RWPE1 (cell line): Measurements from ENCODE around the gene PRCD.
A peak's percentile ranks its signal among the peaks of the same experiment; 100 is the strongest.

Experiments used
- CTCF ChIA-PET: fragments of 350-600 bp; sonication (Branson Sonifier 250); formaldehyde crosslinking; extraction: SDS; loops from one replicate; lab custom pipeline; 2021; lab: Yijun Ruan, JAX
- POLR2A ChIA-PET: fragments of 400-600 bp; formaldehyde crosslinking; extraction: SDS; loops from one replicate; lab custom pipeline; 2020; ENCODE audit warnings: antibody characterized with exemption; ENCODE audit not compliant: low non-redundant PET; lab: Yijun Ruan, JAX
- DNase-seq: peaks from one replicate; pipeline ENCODE4 v3.0.0; 2012; ENCODE audit warnings: low spot score
- H3K27ac ChIP-seq: fragments of 450-650 bp; 2 replicates; pipeline ENCODE4 v1.5.1; 2017
- TF ChIP-seq, protein P1 (sequence below): fragments of 450-650 bp; conservative IDR thresholded peaks from 2 replicates; pipeline ENCODE4 v1.5.1; 2017; ENCODE audit warnings: low read depth, mild to moderate bottlenecking

PRCD gene, protein sequence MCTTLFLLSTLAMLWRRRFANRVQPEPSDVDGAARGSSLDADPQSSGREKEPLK

DNA sequence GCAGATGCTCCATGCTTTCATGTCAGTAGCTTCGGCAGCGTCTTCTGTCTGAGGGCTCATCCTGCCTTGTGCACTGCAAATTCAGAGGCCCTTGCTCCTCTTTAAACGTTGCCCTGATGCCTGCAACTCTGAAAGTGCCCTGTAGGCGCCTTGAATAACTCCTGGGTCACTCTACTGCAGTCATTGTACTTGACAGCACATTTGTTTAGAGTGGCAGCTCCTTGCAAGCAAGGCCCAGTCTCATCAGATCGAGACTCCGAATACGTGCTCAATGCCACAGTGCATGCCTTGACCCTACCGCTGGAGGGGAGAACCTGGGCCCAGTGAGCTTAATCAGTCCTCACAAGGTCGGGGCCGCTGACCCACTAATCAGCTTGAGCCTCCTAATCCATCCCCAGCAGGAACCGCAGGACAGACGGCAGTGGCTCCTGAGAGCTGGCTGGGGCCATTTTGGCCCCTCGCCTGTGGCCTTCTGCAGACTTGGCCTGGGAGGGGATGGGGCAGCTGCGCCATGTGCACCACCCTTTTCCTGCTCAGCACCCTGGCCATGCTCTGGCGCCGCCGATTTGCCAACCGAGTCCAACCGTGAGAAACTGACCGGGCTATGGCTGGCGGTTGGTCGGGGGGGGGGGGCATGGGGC lies at the start of gene PRCD:
Gene PRCD, plus strand, starts transcription at position 414 of the 641 bp plus-strand sequence. Its CDS starts 98 bp downstream, at position 512.
- TF ChIP-seq, protein P1, sequence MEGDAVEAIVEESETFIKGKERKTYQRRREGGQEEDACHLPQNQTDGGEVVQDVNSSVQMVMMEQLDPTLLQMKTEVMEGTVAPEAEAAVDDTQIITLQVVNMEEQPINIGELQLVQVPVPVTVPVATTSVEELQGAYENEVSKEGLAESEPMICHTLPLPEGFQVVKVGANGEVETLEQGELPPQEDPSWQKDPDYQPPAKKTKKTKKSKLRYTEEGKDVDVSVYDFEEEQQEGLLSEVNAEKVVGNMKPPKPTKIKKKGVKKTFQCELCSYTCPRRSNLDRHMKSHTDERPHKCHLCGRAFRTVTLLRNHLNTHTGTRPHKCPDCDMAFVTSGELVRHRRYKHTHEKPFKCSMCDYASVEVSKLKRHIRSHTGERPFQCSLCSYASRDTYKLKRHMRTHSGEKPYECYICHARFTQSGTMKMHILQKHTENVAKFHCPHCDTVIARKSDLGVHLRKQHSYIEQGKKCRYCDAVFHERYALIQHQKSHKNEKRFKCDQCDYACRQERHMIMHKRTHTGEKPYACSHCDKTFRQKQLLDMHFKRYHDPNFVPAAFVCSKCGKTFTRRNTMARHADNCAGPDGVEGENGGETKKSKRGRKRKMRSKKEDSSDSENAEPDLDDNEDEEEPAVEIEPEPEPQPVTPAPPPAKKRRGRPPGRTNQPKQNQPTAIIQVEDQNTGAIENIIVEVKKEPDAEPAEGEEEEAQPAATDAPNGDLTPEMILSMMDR, result no peak
- no peak for DNase-seq
- ChIA-PET POLR2A (interaction anchor here (1.1 kb wide), 1 partner anchor 10 kb away, joined by 3 read pairs; no protein-coding TSS in a partner anchor), CTCF (interaction anchor here (1.0 to 2.6 kb wide), 3 partner anchors 9 to 84 kb away, joined by 3 to 19 read pairs (median 6); no protein-coding TSS in a partner anchor)
- H3K27ac ChIP-seq, result peak within 1 kb of the TSS; percentile 99

DNA sequence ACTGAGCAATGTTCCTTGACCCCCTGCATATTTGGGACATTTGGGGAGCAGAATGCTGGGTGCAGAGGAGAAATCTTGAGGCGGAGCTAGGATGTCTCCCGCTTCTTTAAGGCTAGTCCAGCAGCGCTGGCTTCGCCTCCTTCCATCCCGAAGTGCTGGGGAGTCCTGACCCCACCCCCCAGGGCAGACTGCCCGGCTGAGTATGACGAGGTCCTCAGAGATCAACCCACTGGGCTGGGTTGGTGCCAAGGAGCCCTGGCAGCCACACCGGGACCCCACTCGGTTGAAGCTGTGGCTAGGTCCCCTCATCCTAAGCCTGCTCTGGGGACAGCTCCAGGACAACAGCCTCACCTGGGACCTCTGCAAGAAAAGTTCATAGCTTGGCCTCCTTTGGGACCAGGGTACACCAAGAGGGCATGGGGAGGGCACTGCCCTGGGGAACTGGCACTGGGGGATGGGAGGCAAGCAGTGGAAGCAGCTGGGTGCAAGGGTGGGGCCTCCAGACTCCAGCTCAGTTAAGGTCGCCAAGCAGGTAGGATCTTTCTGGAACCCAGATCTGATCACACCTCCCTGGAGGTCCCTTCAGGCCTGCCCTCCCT lies 49.6 kb upstream of the PRCD start:
- DNase-seq, result no peak
- POLR2A ChIA-PET, result interaction anchor here (1.1 kb wide), 1 partner anchor 9 kb away, joined by 4 read pairs; no protein-coding TSS in a partner anchor
- CTCF ChIA-PET, result interaction anchor here (0.6 to 1.3 kb wide), 3 partner anchors 10 to 90 kb away, joined by 3 to 7 read pairs (median 5); no protein-coding TSS in a partner anchor
- TF ChIP-seq, protein P1, result no peak
- H3K27ac ChIP-seq, result peak overlapping the region; percentile 2; the same call in 1 of the 2 replicates

DNA sequence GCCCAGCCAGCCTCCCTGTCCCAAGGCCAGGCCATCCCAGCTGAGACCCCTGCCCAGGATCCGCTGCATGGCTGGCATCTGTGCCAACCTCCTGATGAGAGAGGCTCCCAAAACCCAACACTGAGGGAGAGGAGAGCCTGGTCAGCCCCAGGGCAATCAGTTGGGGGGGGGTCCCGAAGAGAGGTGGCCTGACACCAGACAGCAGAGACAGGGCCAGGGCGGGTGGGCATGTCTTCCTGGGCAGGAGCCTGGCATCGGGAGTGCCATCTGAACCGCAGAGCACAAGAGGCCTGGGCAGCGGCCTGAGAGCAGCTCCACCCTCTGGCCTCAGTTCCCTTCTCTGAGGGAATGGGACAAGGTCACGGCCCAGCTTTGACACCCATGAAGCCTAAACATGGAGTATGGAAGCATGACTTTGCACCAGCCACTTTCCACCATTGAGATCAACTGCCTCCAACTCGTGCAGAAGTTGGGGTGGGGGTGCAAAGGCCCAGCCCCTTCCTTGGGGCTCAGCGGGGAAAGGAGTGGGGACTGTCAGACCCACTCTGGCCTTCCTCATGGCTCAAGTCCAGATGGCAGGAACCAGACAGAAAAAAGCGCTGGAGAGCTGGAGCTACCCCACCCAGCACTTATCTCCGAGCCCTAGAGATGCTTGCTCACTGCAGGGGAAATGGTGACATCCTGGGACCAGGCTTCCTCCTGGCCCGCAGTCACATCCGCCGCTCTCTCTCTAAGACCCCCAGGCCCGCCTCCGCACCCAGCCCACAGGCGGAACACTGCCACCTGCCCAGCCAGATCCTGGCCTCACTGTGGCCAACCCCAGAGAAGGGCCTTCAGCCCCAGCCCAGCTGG lies 48.3 kb upstream of the PRCD start:
- no peak for DNase-seq
- H3K27ac ChIP-seq, result peak overlapping the region; percentile 89
- TF ChIP-seq, protein P1, result no peak
- CTCF ChIA-PET, result interaction anchor here (0.5 to 2.8 kb wide), 5 partner anchors 13 to 644 kb away, joined by 3 to 11 read pairs (median 4); partner anchors contain the start of gene AANAT
- POLR2A ChIA-PET, result interaction anchor here (1.1 kb wide), 1 partner anchor 8 kb away, joined by 4 read pairs; no protein-coding TSS in a partner anchor

DNA sequence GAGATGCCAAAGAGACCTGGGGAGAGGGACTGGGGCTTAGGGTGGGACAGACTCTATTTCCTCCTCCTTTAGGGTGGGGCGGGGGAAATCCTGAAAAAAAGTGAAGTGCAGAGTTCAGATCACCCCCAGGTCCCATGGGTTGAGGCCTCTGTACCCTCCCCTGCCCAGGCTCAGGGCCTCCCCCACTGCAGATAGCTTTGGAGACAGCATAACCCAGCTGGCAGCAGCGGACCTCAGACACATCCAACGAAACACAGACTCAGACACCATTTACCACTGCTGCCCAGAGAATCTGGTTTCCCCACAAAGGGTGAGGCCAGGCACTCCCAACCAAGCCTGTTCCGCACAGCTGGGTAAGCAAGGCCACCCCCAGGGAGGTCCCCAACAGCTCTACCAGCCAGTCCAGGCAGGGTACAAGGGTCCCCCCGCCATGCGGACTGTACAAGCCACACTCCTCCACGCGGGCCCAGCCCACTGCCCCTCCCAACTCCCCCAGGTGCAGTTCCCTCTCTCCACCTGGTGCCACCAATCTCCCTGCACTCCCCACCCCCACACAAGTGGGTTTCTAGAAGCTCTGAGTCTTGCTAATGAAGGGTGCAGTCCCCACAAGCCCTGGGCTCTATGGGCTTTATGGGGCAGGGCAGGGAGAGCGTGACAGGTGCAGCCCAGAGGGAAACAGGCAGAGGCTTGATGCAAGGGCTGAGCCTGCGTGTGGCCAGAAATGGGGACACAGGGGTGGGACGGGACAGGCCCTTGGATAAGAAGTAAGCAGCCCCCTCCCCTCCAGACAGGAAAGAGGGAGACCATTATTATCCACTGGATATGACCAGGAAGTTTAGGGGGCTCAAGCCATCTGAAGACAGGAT lies 47.5 kb upstream of the PRCD start:
- DNase-seq, result no peak
- H3K27ac ChIP-seq, result peak overlapping the region; percentile 89
- CTCF ChIA-PET, result interaction anchor here (0.5 to 2.8 kb wide), 4 partner anchors 14 to 643 kb away, joined by 3 to 11 read pairs (median 4); partner anchors contain the start of gene AANAT
- POLR2A ChIA-PET, result no interaction called here
- TF ChIP-seq, protein P1, result no peak

DNA sequence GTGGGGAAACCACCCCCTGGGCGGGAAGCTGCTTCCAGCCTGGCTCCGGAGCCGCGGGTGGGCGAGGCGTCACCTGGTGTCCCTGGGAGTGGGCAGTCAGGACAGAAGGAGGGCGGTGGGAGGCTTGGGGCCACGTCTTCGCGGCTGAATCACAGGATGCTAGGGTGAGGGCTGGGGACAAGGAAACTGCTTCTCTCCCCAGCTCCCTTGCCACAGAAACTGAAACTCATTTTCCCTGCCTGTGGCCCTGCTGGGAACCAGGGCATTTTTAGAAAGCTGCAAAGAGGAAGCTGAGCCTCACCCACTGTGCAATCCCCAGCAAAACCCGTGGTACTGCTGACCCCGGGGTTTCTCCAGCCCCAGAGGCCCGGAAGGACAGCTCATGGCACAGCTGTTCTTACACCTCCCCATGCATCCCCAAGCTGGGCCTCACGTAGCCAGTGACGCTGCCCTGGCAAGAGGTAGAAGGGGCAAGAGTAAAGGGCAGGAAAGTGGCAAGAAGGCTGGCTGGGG lies 46.8 kb upstream of the PRCD start:
- ChIA-PET POLR2A (interaction anchor here (0.5 kb wide), 1 partner anchor 360 kb away, joined by 3 read pairs; no protein-coding TSS in a partner anchor), CTCF (interaction anchor here (0.7 to 2.8 kb wide), 2 partner anchors 26 to 199 kb away, joined by 3 to 11 read pairs; partner anchors contain the start of gene AANAT)
- DNase-seq, result peak; percentile 52
- TF ChIP-seq, protein P1, result no peak
- peak overlapping the region; percentile 89 for H3K27ac ChIP-seq
